HFFc6 (cell line): ENCODE data around the gene SLC25A18. TPM values are rescaled to one million over a fixed set of nuclear protein-coding genes. Genes with fewer than 3 reads are reported as not detected.

Experiments used
- DNase-seq: peaks from one replicate; pipeline ENCODE4 v3.0.0-alpha.2; 2018
- H3K27ac Mint-ChIP-seq: 2 replicates; pipeline ENCODE4 v1.8.0; 2020; ENCODE audit warnings: mild to moderate bottlenecking, mixed read lengths
- H3K27me3 Mint-ChIP-seq: 2 replicates; pipeline ENCODE4 v1.8.0; 2021; ENCODE audit warnings: mild to moderate bottlenecking, moderate library complexity, mixed read lengths; ENCODE audit not compliant: insufficient read depth
- H3K36me3 Mint-ChIP-seq: 2 replicates; pipeline ENCODE4 v1.8.0; 2021; ENCODE audit warnings: low read depth, mixed read lengths
- H3K4me1 Mint-ChIP-seq: 2 replicates; pipeline ENCODE4 v1.8.0; 2020; ENCODE audit warnings: low read depth, mixed read lengths
- H3K4me3 Mint-ChIP-seq: 2 replicates; pipeline ENCODE4 v1.8.0; 2020; ENCODE audit warnings: mild to moderate bottlenecking, moderate library complexity, mixed read lengths
- H3K9me3 Mint-ChIP-seq: 2 replicates; pipeline ENCODE4 v1.8.0; 2020; ENCODE audit warnings: mild to moderate bottlenecking, mixed read lengths
- CTCF ChIP-seq: fragments of 200-600 bp; sonication (generic); IDR thresholded peaks from 2 replicates; pipeline ENCODE4 v1.5.0; 2021; ENCODE audit warnings: antibody characterized with exemption, mild to moderate bottlenecking
- total RNA-seq, 6 experiments: library from RNA; stranded (reverse); fragmentation: NEBNext Ultra II Directional; extraction: Animal tissue kit (Norgen Biotek cat#: 25700); gene quantifications; 2 replicates in 1 of 6; 3 replicates in 5 of 6; pipeline ENCODE4 v1.2.3, GENCODE V29; 2021

Gene SLC25A18
- total RNA-seq, 6 experiments from 2014 or later = not detected

- Mint-ChIP-seq H3K27ac (peak within 1 kb of the TSS; percentile 99), H3K36me3 (peaks cover 22% of the 10 kb centered on the region), H3K27me3 (peaks cover 5% of the 10 kb centered on the region; the same call in 1 of the 2 replicates), H3K4me3 (peak within 1 kb of the TSS; percentile 95), H3K4me1 (peaks cover 22% of the 10 kb centered on the region), H3K9me3 (no peaks in the 10 kb centered on the region)
- TF ChIP-seq CTCF = peak; percentile 25; the same call in 1 of the 2 replicates
- DNase-seq = peak; percentile 84
Observed at GRCh38 chr22:17638432-17639246, 75.3 kb downstream of the SLC25A18 start, which contains the start of gene BCL2L13. TSS of gene BCL2L13 (plus strand) at chr22:17638757. CDS start at chr22:17655712, 16,955 bp downstream.

- peak; percentile 63 for DNase-seq
- peaks cover 22% of the 10 kb centered on the region for H3K36me3 Mint-ChIP-seq
- peak overlapping the region; percentile 99 for H3K27ac Mint-ChIP-seq
- H3K27me3 Mint-ChIP-seq = peaks cover 5% of the 10 kb centered on the region; the same call in 1 of the 2 replicates
- H3K4me1 Mint-ChIP-seq = peaks cover 16% of the 10 kb centered on the region
- peak overlapping the region; percentile 95 for H3K4me3 Mint-ChIP-seq
- H3K9me3 Mint-ChIP-seq = no peaks in the 10 kb centered on the region
- TF ChIP-seq CTCF = no peak
Observed at GRCh38 chr22:17639247-17639741, 76.0 kb downstream of the SLC25A18 start.

Other genes starting within 250 kb of the SLC25A18 start
- gene CECR2, start 194.0 kb upstream of the SLC25A18 start, total RNA-seq = not detected
- 100 to 1,000 TPM; 156 to 194 (median 168) TPM for gene ATP6V1E1, start 65.3 kb downstream of the SLC25A18 start, total RNA-seq
- 10 to 100 TPM; 46.7 to 53.1 (median 49.7) TPM for gene BCL2L13, start 75.3 kb downstream of the SLC25A18 start, total RNA-seq
- gene BID, start 211.0 kb downstream of the SLC25A18 start, total RNA-seq = 10 to 100 TPM; 48.7 to 61.0 (median 50.6) TPM